GM12872 (cell line): ENCODE results near the gene NTN4.

Source experiments
- TF ChIP-seq, protein P1 (sequence below): IDR thresholded peaks from 3 replicates; pipeline ENCODE4 v1.5.1; 2011; ENCODE audit warnings: low read depth, mild to moderate bottlenecking, low read length, moderate library complexity; ENCODE audit not compliant: insufficient read depth

Gene NTN4

DNA sequence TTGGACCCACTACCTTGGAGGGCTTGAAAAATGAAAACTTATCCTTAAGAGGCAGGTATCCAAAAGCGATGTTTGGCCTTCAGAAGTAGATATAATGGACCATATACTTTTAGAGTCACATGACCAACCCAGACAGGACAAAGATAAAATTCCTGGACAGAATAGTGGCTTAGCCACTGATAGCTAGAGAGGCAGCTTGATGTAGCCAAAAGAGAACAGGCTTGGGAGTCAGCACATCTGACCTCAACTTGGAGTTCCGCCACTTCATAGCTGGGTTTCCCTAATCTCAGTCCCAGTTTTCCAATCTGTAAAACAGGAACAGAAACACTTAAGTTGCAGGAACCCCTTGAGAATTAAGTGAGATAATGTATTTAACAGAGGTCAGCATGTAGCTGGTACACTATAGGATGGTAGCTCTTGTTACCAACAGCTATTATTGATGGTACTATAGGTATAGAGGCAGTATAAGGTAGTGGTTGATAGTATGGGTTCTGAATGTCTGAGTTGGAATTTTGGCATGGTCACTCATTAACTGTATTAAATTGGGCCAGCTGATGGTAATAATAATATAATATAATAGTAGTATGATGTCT lies 176.1 kb downstream of the NTN4 start:
- TF ChIP-seq, protein P1, sequence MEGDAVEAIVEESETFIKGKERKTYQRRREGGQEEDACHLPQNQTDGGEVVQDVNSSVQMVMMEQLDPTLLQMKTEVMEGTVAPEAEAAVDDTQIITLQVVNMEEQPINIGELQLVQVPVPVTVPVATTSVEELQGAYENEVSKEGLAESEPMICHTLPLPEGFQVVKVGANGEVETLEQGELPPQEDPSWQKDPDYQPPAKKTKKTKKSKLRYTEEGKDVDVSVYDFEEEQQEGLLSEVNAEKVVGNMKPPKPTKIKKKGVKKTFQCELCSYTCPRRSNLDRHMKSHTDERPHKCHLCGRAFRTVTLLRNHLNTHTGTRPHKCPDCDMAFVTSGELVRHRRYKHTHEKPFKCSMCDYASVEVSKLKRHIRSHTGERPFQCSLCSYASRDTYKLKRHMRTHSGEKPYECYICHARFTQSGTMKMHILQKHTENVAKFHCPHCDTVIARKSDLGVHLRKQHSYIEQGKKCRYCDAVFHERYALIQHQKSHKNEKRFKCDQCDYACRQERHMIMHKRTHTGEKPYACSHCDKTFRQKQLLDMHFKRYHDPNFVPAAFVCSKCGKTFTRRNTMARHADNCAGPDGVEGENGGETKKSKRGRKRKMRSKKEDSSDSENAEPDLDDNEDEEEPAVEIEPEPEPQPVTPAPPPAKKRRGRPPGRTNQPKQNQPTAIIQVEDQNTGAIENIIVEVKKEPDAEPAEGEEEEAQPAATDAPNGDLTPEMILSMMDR = no peak

DNA sequence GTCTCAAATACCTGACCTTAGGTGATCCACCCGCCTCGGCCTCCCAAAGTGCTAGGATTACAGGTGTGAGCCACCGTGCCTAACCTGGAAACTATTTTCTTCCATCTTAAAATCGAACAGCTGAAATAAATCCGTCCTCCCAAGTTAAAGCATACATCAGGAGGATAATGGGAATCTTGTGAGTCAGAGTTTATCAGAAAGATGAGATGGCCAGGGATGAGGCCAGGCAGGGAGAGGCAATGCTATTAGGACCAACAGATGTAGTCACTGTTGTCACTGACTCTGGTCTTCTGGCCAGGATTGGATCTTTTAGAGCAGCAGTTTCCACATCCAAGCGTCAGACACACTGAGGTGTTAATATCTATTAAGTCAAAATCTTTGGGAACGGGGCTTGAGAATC lies 177.5 kb downstream of the NTN4 start:
- TF ChIP-seq, protein P1 = no peak

DNA sequence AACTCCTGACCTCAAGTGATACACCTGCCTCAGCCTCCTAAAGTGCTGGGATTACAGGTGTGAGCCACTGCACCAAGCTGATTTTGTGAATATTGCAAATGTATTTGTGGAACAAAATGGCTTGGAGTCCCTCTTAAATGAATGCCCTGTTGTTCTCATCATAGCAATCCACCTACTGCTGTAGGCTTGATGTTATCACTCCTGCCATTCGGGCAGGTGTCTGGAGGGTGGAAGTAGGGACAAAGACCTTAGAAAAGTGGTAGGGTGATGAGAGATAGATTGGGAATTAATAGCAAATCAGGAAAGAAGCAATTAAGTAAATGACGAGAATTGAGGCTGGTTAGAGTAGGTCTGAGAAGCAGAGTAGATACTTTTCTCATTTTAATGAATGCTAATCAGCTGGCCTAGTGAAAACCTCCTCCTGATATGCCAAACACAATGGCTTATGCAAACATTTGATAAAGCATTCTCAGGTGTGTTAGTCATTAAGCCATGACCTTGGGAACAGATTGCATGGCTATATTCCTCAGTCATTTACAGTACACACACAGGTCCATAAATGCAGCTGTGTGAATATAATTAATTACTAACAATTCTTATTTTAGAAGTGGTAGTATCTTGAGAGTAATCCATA lies 178.8 kb downstream of the NTN4 start:
- TF ChIP-seq, protein P1 = no peak

DNA sequence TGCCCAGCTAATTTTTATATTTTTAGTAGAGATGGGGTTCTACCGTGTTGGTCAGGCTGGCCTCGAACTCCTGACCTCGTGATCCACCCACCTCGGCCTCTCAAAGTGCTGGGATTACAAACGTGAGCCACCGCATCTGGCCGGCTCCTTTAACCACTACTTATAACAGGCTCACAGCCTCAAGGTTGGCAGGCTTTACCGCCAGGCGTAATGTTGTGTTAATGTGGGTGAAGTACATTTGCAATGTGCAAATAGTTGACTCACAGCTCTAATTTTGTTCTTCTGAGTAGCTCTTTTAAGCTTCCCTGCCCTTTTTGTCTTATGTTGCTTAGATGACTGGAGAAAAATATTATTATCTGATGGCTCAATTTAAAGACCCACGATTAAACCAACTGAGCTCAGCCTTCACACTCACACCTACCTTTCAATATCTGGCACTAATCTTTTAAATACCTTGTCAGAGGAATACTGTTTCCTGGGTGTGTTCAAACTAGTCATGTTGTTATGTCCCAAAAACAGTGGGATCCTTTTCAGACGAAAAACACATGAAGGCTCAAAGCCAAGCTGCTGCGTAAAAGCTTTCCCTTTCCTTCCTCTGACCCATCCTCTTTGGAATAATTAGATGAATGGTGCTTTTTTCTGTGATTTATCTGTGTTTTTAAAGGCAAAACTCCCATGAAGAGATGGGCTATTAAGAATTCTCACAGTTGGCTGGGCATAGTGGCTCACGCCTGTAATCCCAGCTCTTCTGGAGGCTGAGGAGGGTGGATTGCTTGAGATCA lies 182.1 kb downstream of the NTN4 start:
- TF ChIP-seq, protein P1 = no peak
